ENCODE measurements around the gene CFAP300.

CFAP300 gene

DNA sequence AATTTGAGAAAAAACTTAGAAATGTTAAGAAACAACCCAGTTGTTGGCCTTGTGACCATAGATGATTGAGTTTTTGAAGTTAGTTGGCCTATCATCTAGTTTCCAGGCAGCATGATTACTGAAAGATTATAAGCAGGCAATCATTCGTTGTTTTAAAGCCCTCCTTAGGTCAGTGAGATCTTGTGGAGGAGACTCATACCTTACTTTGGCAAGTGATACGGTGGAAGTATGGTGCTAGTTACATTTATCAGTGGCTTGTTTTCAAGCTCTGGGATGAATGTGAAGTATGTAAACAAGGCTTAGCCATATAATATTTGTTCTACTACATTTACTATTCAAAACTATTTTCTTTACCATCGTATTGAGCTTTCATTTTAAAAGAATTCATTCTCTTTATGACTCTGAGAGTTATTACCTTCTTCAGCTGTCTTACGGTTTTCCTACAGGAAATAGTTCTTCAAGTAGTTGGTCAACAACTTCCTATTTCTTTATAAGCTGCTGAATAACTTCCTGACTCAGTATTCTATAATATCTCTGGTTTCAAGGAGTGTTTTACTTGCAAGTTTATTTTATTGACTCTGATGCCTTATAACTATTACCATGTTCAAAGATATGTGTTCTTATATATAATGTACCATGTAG lies 70.4 kb downstream of the CFAP300 start:
- Histone ChIP-seq H3K4me3 (replicated peaks; ENCODE audit: insufficient read depth, low read length) (no peak overlapping the region), H3K27ac (replicated peaks) (no peak overlapping the region), H3K27me3 (ENCODE audit: insufficient read depth, poor library complexity, severe bottlenecking) (peaks cover 20% of the 10 kb centered on the region)
- TF ChIP-seq, protein P1, sequence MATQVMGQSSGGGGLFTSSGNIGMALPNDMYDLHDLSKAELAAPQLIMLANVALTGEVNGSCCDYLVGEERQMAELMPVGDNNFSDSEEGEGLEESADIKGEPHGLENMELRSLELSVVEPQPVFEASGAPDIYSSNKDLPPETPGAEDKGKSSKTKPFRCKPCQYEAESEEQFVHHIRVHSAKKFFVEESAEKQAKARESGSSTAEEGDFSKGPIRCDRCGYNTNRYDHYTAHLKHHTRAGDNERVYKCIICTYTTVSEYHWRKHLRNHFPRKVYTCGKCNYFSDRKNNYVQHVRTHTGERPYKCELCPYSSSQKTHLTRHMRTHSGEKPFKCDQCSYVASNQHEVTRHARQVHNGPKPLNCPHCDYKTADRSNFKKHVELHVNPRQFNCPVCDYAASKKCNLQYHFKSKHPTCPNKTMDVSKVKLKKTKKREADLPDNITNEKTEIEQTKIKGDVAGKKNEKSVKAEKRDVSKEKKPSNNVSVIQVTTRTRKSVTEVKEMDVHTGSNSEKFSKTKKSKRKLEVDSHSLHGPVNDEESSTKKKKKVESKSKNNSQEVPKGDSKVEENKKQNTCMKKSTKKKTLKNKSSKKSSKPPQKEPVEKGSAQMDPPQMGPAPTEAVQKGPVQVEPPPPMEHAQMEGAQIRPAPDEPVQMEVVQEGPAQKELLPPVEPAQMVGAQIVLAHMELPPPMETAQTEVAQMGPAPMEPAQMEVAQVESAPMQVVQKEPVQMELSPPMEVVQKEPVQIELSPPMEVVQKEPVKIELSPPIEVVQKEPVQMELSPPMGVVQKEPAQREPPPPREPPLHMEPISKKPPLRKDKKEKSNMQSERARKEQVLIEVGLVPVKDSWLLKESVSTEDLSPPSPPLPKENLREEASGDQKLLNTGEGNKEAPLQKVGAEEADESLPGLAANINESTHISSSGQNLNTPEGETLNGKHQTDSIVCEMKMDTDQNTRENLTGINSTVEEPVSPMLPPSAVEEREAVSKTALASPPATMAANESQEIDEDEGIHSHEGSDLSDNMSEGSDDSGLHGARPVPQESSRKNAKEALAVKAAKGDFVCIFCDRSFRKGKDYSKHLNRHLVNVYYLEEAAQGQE (IDR thresholded peaks at IDR 0.05; ENCODE audit: insufficient replicate concordance, low read depth), result no peak
- no peak for DNase-seq (ENCODE audit: low read depth in 1 of 2, low spot score in 1 of 2)

DNA sequence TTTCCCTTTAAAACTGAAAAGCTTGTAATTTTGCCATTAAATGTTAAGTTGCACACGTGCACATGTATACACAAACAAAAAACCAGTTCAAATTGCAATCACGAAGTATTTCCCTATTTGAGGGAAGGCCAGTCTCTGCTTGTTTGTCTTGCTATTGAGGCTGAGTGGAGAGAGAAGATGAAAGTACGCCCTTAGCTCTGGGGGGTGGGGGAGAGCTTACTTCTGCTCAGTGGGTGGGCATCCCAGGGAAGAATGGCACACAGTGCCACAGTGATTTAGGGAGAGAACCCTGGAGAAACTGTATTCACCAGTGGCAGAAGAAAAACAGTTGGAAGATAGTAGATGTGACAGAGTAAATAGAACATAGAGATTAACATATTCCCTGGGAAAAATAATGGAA lies 71.7 kb downstream of the CFAP300 start:
- Histone ChIP-seq H3K27ac (replicated peaks) (no peak overlapping the region), H3K4me3 (replicated peaks; ENCODE audit: insufficient read depth, low read length) (no peak overlapping the region), H3K27me3 (ENCODE audit: insufficient read depth, poor library complexity, severe bottlenecking) (peaks cover 9% of the 10 kb centered on the region)
- TF ChIP-seq, protein P2, sequence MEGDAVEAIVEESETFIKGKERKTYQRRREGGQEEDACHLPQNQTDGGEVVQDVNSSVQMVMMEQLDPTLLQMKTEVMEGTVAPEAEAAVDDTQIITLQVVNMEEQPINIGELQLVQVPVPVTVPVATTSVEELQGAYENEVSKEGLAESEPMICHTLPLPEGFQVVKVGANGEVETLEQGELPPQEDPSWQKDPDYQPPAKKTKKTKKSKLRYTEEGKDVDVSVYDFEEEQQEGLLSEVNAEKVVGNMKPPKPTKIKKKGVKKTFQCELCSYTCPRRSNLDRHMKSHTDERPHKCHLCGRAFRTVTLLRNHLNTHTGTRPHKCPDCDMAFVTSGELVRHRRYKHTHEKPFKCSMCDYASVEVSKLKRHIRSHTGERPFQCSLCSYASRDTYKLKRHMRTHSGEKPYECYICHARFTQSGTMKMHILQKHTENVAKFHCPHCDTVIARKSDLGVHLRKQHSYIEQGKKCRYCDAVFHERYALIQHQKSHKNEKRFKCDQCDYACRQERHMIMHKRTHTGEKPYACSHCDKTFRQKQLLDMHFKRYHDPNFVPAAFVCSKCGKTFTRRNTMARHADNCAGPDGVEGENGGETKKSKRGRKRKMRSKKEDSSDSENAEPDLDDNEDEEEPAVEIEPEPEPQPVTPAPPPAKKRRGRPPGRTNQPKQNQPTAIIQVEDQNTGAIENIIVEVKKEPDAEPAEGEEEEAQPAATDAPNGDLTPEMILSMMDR (IDR thresholded peaks at IDR 0.05; ENCODE audit: insufficient read depth, low read length), result no peak
- TF ChIP-seq, protein P1 (IDR thresholded peaks at IDR 0.05; ENCODE audit: insufficient replicate concordance, low read depth), result no peak
- TF ChIP-seq POLR2AphosphoS5 (IDR thresholded peaks at IDR 0.05; ENCODE audit: low read depth) (no peak), SPI1 (IDR thresholded peaks at IDR 0.05; ENCODE audit: borderline replicate concordance, low read depth) (no peak), GABPA (IDR thresholded peaks at IDR 0.05; ENCODE audit: low read depth) (no peak)
- no peak for DNase-seq (ENCODE audit: low read depth in 1 of 2, low spot score in 1 of 2)

DNA sequence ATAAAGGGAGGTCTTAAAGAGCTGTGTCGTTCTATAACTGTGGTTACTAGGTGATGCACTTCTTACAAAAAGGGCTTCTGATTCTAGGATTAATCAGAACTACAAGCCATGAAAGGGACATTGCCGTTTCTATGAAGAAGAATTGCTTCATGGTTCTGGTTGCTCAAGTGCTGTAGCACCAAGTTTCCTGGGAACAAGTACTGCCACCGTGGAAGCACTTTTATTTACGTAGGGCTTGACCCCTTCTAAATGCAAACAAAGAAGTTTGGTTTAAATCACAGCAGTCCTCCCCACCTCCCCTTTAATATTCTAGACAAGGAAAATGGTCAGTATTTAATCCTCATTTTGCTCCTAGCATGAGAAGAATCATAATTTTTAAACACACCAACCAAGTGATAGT lies 72.8 kb downstream of the CFAP300 start:
- DNase-seq (ENCODE audit: low read depth in 1 of 2, low spot score in 1 of 2), result no peak
- H3K27ac ChIP-seq (replicated peaks), result no peak overlapping the region
- peaks cover 9% of the 10 kb centered on the region for H3K27me3 ChIP-seq (ENCODE audit: insufficient read depth, poor library complexity, severe bottlenecking)
- TF ChIP-seq SPI1 (IDR thresholded peaks at IDR 0.05; ENCODE audit: borderline replicate concordance, low read depth) (no peak), POLR2AphosphoS5 (IDR thresholded peaks at IDR 0.05; ENCODE audit: low read depth) (no peak), GABPA (IDR thresholded peaks at IDR 0.05; ENCODE audit: low read depth) (no peak)
- TF ChIP-seq, protein P1 (IDR thresholded peaks at IDR 0.05; ENCODE audit: insufficient replicate concordance, low read depth), result no peak
- TF ChIP-seq, protein P2 (IDR thresholded peaks at IDR 0.05; ENCODE audit: insufficient read depth, low read length), result no peak
- H3K4me3 ChIP-seq (replicated peaks; ENCODE audit: insufficient read depth, low read length), result no peak overlapping the region
